ENCODE results near the gene KCNJ14.

- no peak for TF ChIP-seq SUZ12 (IDR thresholded peaks at IDR 0.05)
- no peak for TF ChIP-seq ELF4 (IDR thresholded peaks at IDR 0.05)
Observed at GRCh38 chr19:48455908-48456562, 661 bp downstream of the KCNJ14 start.

Measured in HEK293T (cell line).